Effector memory CD4-positive, alpha-beta T cell (primary cell): Measurements from ENCODE around the gene DEDD.

Source experiments
- DNase-seq, 3 donors: peaks; one replicate each; pipeline ENCODE4 v3.0.0-alpha.2; 2020
- H3K27ac ChIP-seq: 2 replicates; pipeline ENCODE4 v1.7.0; 2013; ENCODE audit warnings: mild to moderate bottlenecking, low read length, moderate library complexity; ENCODE audit not compliant: insufficient read depth, poor library complexity, severe bottlenecking
- H3K27me3 ChIP-seq: replicated peaks from 2 replicates; pipeline ENCODE4 v1.7.0; 2013; ENCODE audit warnings: mild to moderate bottlenecking, low read length; ENCODE audit not compliant: insufficient read depth, control insufficient read depth, poor library complexity, severe bottlenecking
- H3K36me3 ChIP-seq: 2 replicates; pipeline ENCODE4 v1.7.0; 2013; ENCODE audit warnings: mild to moderate bottlenecking, low read length, moderate library complexity; ENCODE audit not compliant: control insufficient read depth, insufficient read depth
- H3K4me1 ChIP-seq: 2 replicates; pipeline ENCODE4 v1.7.0; 2013; ENCODE audit warnings: low read length, mild to moderate bottlenecking; ENCODE audit not compliant: control insufficient read depth, insufficient read depth, poor library complexity, severe bottlenecking
- H3K4me3 ChIP-seq: 2 replicates; pipeline ENCODE4 v1.7.0; 2013; ENCODE audit warnings: low read length, low read depth, mild to moderate bottlenecking; ENCODE audit not compliant: insufficient read depth, poor library complexity, severe bottlenecking
- H3K9me3 ChIP-seq: 2 replicates; pipeline ENCODE4 v1.7.0; 2013; ENCODE audit warnings: mild to moderate bottlenecking, low read length, moderate library complexity; ENCODE audit not compliant: control insufficient read depth

The DEDD gene

DNA sequence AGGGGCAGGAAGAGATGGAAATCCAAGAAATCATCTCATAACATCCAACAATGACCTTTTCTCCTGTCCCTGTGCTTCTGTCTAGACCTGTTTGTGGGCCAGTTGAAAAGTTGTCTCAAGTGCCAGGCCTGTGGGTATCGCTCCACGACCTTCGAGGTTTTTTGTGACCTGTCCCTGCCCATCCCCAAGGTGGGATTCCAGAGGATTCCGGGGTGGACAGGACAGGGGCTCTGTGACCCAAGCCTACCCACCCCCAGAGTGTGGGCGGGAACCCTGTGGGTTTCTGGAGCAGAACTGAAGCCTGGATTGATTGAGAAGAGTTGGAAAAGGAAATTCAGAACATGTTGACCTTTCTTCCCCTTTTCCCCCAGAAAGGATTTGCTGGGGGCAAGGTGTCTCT lies 31.3 kb upstream of the DEDD start:
- Histone ChIP-seq H3K36me3 (peaks cover 9% of the 10 kb centered on the region), H3K4me1 (peaks cover 37% of the 10 kb centered on the region), H3K4me3 (no peak overlapping the region), H3K27ac (no peak overlapping the region), H3K27me3 (no peaks in the 10 kb centered on the region), H3K9me3 (no peaks in the 10 kb centered on the region)
- no peak for DNase-seq

GRCh38 chr1:161162806-161163205 lies 30.3 kb upstream of the DEDD start:
- peaks cover 37% of the 10 kb centered on the region for H3K4me1 ChIP-seq
- no peak overlapping the region for H3K4me3 ChIP-seq
- no peak overlapping the region for H3K27ac ChIP-seq
- no peaks in the 10 kb centered on the region for H3K9me3 ChIP-seq
- peaks cover 9% of the 10 kb centered on the region for H3K36me3 ChIP-seq
- DNase-seq, result no peak
- H3K27me3 ChIP-seq, result no peaks in the 10 kb centered on the region

DNA sequence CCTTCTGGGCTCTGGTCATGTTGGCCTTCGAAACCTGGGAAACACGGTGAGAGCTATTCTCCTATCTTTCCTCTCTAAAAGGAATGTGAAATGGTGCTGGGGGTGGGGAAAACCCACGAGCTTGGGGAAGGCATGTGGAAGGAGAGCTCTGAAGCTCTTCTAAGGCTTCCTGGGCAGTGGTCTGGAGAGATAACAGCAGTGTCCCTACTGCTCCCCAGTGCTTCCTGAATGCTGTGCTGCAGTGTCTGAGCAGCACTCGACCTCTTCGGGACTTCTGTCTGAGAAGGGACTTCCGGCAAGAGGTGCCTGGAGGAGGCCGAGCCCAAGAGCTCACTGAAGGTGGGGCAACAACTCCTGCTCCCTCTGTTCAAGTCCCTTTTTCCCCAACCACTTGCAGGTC lies 29.6 kb upstream of the DEDD start:
- H3K4me3 ChIP-seq, result no peak overlapping the region
- no peaks in the 10 kb centered on the region for H3K27me3 ChIP-seq
- no peak overlapping the region for H3K27ac ChIP-seq
- H3K4me1 ChIP-seq, result peaks cover 34% of the 10 kb centered on the region
- DNase-seq, result no peak
- H3K36me3 ChIP-seq, result peaks cover 12% of the 10 kb centered on the region
- no peaks in the 10 kb centered on the region for H3K9me3 ChIP-seq

- no peak overlapping the region for H3K27ac ChIP-seq
- H3K9me3 ChIP-seq, result no peaks in the 10 kb centered on the region
- peaks cover 30% of the 10 kb centered on the region for H3K4me1 ChIP-seq
- H3K4me3 ChIP-seq, result no peak overlapping the region
- H3K27me3 ChIP-seq, result no peaks in the 10 kb centered on the region
- peaks cover 12% of the 10 kb centered on the region for H3K36me3 ChIP-seq
- no peak for DNase-seq
Observed at GRCh38 chr1:161161652-161162051, 29.2 kb upstream of the DEDD start.

GRCh38 chr1:161160671-161161145 lies 28.2 kb upstream of the DEDD start:
- no peak for DNase-seq
- H3K4me1 ChIP-seq, result peaks cover 26% of the 10 kb centered on the region
- no peak overlapping the region for H3K27ac ChIP-seq
- H3K36me3 ChIP-seq, result peaks cover 12% of the 10 kb centered on the region
- peak overlapping the region; percentile 90 for H3K4me3 ChIP-seq
- no peaks in the 10 kb centered on the region for H3K9me3 ChIP-seq
- H3K27me3 ChIP-seq, result no peaks in the 10 kb centered on the region

DNA sequence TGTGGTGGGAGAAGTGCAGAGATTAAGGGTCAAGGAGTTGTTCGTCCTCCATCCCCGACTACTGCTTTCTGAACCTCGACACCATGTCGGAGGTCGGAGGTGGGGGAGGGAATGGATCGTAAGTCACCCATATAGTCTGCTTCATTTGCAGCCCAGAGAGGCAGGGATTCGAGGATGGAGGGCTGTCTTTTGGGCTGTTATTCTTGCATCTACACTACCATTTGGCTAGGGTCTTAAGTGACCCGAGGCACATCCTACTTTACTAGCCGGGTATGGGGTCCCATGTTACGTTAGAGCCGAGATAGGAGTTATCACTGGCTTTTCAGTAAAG lies 27.4 kb upstream of the DEDD start:
- H3K27me3 ChIP-seq, result no peaks in the 10 kb centered on the region
- H3K4me1 ChIP-seq, result peaks cover 18% of the 10 kb centered on the region
- no peaks in the 10 kb centered on the region for H3K9me3 ChIP-seq
- peak overlapping the region; percentile 90 for H3K4me3 ChIP-seq
- H3K27ac ChIP-seq, result peak overlapping the region; percentile 86
- peaks cover 12% of the 10 kb centered on the region for H3K36me3 ChIP-seq
- no peak for DNase-seq

DNA sequence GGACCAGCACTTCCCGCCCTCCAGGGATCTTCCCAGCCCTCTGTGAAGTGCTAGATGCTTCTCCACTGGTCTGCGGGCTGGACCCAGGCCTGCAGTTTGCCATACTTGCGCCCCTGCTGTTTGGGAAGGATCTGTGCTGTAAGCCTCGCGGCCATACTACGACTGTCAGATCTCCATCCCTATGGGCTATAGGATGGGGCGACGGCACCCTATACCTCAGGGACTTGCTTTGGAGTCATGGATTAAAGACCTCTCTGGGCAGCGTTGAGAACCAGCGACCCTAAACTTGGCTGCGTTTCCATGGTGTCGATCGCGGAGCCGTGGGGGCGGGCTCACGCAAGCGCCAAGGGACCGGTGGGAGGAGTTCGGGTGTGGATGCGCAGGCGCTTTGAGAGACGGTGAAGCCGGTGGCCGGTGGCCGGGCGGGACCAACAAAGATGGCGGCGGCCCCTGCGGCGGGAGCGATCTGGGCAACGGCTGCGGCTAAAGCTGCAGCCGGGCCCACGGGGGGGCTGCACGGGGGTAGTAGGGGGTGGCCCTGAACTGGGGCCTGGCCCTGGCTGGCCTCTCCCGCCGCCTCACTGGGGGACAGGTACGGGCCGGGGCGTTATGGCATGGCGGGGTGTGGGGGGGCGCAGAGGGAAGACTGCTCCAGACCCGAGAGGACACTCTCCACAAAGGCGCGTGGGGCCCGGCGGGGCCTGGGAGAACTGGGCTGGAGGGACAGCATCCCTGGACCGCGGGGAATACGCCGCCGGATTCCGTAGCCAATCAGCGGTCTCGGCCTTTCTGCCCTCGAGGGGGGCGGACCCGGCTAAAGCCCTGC lies 26.8 kb upstream of the DEDD start, which contains the start of gene USP21:
Gene USP21, plus strand, starts transcription at position 414 of the 826 bp plus-strand sequence. CDS start 1,141 bp downstream, outside the sequence.
- no peaks in the 10 kb centered on the region for H3K27me3 ChIP-seq
- DNase-seq, result peak; percentile 83 to 88 (median 83)
- peaks cover 6% of the 10 kb centered on the region for H3K36me3 ChIP-seq
- H3K9me3 ChIP-seq, result no peaks in the 10 kb centered on the region
- H3K27ac ChIP-seq, result peak within 1 kb of the TSS; percentile 86
- H3K4me1 ChIP-seq, result peaks cover 17% of the 10 kb centered on the region
- peak within 1 kb of the TSS; percentile 90 for H3K4me3 ChIP-seq

GRCh38 chr1:161158316-161159010 lies 26.0 kb upstream of the DEDD start:
- no peaks in the 10 kb centered on the region for H3K27me3 ChIP-seq
- H3K36me3 ChIP-seq, result peaks cover 3% of the 10 kb centered on the region
- H3K4me1 ChIP-seq, result peaks cover 17% of the 10 kb centered on the region
- H3K4me3 ChIP-seq, result peak overlapping the region; percentile 90
- H3K27ac ChIP-seq, result peak overlapping the region; percentile 86
- no peaks in the 10 kb centered on the region for H3K9me3 ChIP-seq
- no peak for DNase-seq

DNA sequence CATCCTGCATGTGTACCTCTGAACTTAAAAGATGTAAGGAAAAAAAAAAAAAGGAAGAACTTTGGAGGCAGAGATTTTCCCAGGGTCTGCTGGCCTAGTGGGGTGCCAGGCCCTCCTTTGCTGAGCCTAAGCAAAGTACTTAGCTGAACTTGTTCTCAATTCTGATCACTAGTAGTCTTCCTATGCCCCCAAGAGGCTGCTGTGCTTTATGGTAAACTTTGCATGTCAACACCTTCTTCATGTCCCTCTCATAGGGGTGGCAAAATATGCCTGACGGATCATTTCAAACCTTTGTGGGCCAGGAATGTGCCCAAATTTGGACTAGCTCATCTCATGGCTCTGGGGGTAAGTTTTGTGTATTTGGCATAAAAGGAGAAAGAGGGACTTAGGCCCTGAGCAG lies 25.4 kb upstream of the DEDD start:
- DNase-seq, result no peak
- Histone ChIP-seq H3K9me3 (no peaks in the 10 kb centered on the region), H3K27ac (no peak overlapping the region)

More for the DNA sequence above, 25.4 kb upstream of the DEDD start:
- peaks cover 21% of the 10 kb centered on the region for H3K4me1 ChIP-seq
- H3K27me3 ChIP-seq, result no peaks in the 10 kb centered on the region
- H3K36me3 ChIP-seq, result peaks cover 3% of the 10 kb centered on the region
- H3K4me3 ChIP-seq, result no peak overlapping the region
